SU-DHL-6 (cell line): Measurements from ENCODE around the gene NEGR1.

ENCODE experiments used
- H2AFZ ChIP-seq: fragments of 200-600 bp; sonication (generic); 2 replicates; pipeline ENCODE4 v1.6.1; 2014; ENCODE audit warnings: low read depth, mild to moderate bottlenecking, moderate library complexity, mixed read lengths, antibody characterized with exemption, low read length; ENCODE audit not compliant: severe bottlenecking
- H3F3A ChIP-seq: fragments of 200-600 bp; shearing (Covaris generic); 2 replicates; pipeline ENCODE4 v1.6.0; 2016; ENCODE audit warnings: antibody characterized with exemption, mild to moderate bottlenecking; ENCODE audit not compliant: insufficient read depth
- H3K27ac ChIP-seq: fragments of 200-600 bp; sonication (generic); 2 replicates; pipeline ENCODE4 v1.5.1; 2016; ENCODE audit warnings: low read depth, mild to moderate bottlenecking, low read length, moderate library complexity, mixed read lengths
- H3K27me3 ChIP-seq: fragments of 200-600 bp; sonication (generic), shearing (Covaris generic); 2 replicates; pipeline ENCODE4 v1.6.0; 2014; ENCODE audit warnings: mild to moderate bottlenecking, low read length
- H3K36me3 ChIP-seq: fragments of 200-600 bp; sonication (generic); 2 replicates; pipeline ENCODE4 v1.6.1; 2014; ENCODE audit warnings: mild to moderate bottlenecking, low read length, mixed read lengths
- H3K4me2 ChIP-seq: fragments of 300-600, 200-600 bp; shearing (Covaris generic), sonication (generic); 2 replicates; pipeline ENCODE4 v1.6.0; 2014; ENCODE audit warnings: low read length, low read depth, mild to moderate bottlenecking; ENCODE audit not compliant: poor library complexity, severe bottlenecking
- H3K4me3 ChIP-seq: fragments of 200-600 bp; sonication (generic); 2 replicates; pipeline ENCODE4 v1.5.1; 2014; ENCODE audit warnings: antibody characterized with exemption, low read length, mild to moderate bottlenecking, mixed read lengths; ENCODE audit not compliant: insufficient read depth, poor library complexity, severe bottlenecking
- H3K79me2 ChIP-seq: fragments of 200-600 bp; sonication (generic); 2 replicates; pipeline ENCODE4 v1.6.1; 2014; ENCODE audit warnings: mild to moderate bottlenecking, low read length, moderate library complexity; ENCODE audit not compliant: insufficient read depth
- H3K9ac ChIP-seq: fragments of 200-600 bp; sonication (generic); 2 replicates; pipeline ENCODE4 v1.7.0; 2014; ENCODE audit warnings: mild to moderate bottlenecking, low read length
- H3K9me2 ChIP-seq: fragments of 200-600 bp; sonication (generic); replicated peaks from 2 replicates; pipeline ENCODE4 v1.6.1; 2014; ENCODE audit warnings: low read length; ENCODE audit not compliant: insufficient read depth
- H3K9me3 ChIP-seq: fragments of 200-600 bp; sonication (generic); 2 replicates; pipeline ENCODE4 v1.6.1; 2014; ENCODE audit warnings: low read length, mixed read lengths; ENCODE audit not compliant: insufficient read depth
- H4K20me1 ChIP-seq: fragments of 200-600 bp; sonication (generic); 2 replicates; pipeline ENCODE4 v1.6.1; 2014; ENCODE audit warnings: low read depth, mild to moderate bottlenecking, antibody characterized with exemption, low read length, moderate library complexity, mixed read lengths
- CTCF ChIP-seq: fragments of 200-600 bp; sonication (generic); IDR thresholded peaks from one replicate; pipeline ENCODE4 v1.5.1; 2017; ENCODE audit warnings: antibody characterized with exemption, mild to moderate bottlenecking, low read length, moderate library complexity; ENCODE audit not compliant: insufficient read depth, poor library complexity, severe bottlenecking
- EZH2phosphoT487 ChIP-seq: fragments of 200-600 bp; sonication (generic), shearing (Covaris generic); conservative IDR thresholded peaks from 2 replicates; pipeline ENCODE4 v1.6.1; 2018; ENCODE audit warnings: mild to moderate bottlenecking, antibody characterized with exemption, low read length, moderate library complexity, mixed read lengths

The NEGR1 gene

DNA sequence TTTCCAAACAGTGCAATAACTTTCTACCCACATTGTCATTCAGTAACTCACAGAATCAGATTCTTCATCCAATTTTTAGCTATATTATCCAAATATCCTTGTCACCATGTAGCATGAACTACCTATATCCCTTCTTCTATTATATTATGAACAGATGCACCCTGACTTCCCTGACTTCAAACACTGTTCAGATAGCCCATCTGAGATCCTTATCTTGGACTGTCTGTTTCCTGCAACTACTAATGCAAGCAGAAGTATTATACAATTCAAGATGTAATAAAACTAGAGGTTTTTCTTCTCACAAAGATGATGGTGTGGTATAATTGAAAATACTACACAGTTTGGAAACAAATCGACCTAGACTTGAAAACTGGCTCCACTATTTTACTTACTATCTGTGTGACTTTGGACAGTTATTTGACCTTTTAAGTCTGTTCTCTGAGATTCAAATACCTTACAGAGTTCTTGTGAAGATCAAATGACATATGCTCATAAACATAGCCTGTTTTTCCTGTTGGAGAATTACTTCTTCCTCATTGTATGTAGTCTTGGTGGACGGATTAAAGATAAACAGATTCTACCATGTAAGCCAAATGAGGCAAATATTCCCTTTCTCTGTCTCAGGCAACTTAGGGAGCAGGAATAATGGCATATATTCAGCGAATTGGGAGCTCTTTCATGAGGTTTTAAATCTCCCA, 793.6 kb downstream of the NEGR1 start:
- Histone ChIP-seq H3K27me3 (no peaks in the 10 kb centered on the region), H3K79me2 (no peaks in the 10 kb centered on the region), H3K36me3 (no peaks in the 10 kb centered on the region), H3K9me3 (no peaks in the 10 kb centered on the region), H3K9me2 (no peaks in the 10 kb centered on the region; the same call in 1 of the 2 replicates), H2AFZ (no peak overlapping the region), H3K27ac (no peak overlapping the region), H3K4me2 (no peak overlapping the region), H3K4me3 (no peak overlapping the region), H4K20me1 (no peaks in the 10 kb centered on the region), H3K9ac (no peak overlapping the region), H3F3A (no peaks in the 10 kb centered on the region)
- no peak for TF ChIP-seq CTCF
- TF ChIP-seq EZH2phosphoT487: no peak

- H4K20me1 ChIP-seq: no peaks in the 10 kb centered on the region
- no peak overlapping the region for H2AFZ ChIP-seq
- no peak for TF ChIP-seq EZH2phosphoT487
- no peak for TF ChIP-seq CTCF
- no peak overlapping the region for H3K27ac ChIP-seq
- H3F3A ChIP-seq: no peaks in the 10 kb centered on the region
- no peaks in the 10 kb centered on the region for H3K36me3 ChIP-seq
- H3K79me2 ChIP-seq: no peaks in the 10 kb centered on the region
- no peak overlapping the region for H3K4me3 ChIP-seq
- no peaks in the 10 kb centered on the region for H3K27me3 ChIP-seq
- no peaks in the 10 kb centered on the region for H3K9me2 ChIP-seq
- no peak overlapping the region for H3K4me2 ChIP-seq
- no peaks in the 10 kb centered on the region for H3K9me3 ChIP-seq
- no peak overlapping the region for H3K9ac ChIP-seq
Measured at GRCh38 chr1:71473331-71473730, 809.0 kb downstream of the NEGR1 start.

DNA sequence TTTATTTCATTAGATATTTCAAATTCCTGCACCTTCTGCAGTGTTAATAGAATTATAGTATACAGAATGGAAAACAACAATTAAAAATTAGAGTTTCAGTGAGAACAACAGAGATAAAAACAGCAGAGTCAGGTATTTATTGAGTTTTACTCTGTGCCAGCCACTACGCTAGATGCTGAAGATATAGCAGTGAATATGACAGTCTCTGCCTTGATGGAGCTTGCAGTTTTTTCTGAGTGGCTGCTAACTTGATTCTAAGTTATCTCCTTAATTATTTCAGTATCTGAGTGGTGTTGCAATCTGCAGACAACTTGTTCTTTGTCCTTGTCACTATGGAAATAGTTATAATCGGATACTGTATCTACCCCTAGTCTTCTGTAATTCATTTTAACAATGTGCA, 817.2 kb downstream of the NEGR1 start:
- H4K20me1 ChIP-seq: no peaks in the 10 kb centered on the region

More for the DNA sequence above, 817.2 kb downstream of the NEGR1 start:
- no peak overlapping the region for H3K27ac ChIP-seq
- no peaks in the 10 kb centered on the region for H3F3A ChIP-seq
- no peaks in the 10 kb centered on the region for H3K36me3 ChIP-seq
- H3K9ac ChIP-seq: no peak overlapping the region
- no peaks in the 10 kb centered on the region for H3K9me2 ChIP-seq
- H3K4me3 ChIP-seq: no peak overlapping the region
- no peaks in the 10 kb centered on the region for H3K27me3 ChIP-seq
- no peak for TF ChIP-seq CTCF
- H3K4me2 ChIP-seq: no peak overlapping the region
- H3K9me3 ChIP-seq: no peaks in the 10 kb centered on the region
- no peaks in the 10 kb centered on the region for H3K79me2 ChIP-seq
- H2AFZ ChIP-seq: no peak overlapping the region
